NCI-H69 (cell line): ENCODE measurements around the gene AEN.

Experiments
- DNase-seq: peaks from one replicate; lab custom pipeline; 2025; lab: John Stamatoyannopoulos, UW

AEN gene

DNA sequence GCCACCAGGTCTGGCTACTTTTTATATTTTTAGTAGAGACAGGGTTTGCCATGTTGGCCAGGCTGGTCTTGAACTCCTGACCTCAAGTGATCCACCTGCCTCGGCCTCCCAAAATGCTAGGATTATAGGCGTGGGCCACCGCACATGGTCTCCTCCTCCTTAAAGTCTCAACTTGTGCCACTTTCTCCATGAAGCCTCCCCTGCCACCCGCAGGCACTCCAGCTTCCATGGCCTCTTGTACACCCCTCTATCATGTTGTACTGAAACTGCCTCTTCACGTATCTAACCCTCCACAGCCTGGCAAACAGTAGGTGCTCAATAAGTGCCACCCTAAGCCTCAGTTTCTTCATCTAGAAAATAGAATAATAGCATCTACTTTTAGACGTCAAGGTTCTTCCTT is 57.6 kb downstream of the AEN start:
- no peak for DNase-seq

DNA sequence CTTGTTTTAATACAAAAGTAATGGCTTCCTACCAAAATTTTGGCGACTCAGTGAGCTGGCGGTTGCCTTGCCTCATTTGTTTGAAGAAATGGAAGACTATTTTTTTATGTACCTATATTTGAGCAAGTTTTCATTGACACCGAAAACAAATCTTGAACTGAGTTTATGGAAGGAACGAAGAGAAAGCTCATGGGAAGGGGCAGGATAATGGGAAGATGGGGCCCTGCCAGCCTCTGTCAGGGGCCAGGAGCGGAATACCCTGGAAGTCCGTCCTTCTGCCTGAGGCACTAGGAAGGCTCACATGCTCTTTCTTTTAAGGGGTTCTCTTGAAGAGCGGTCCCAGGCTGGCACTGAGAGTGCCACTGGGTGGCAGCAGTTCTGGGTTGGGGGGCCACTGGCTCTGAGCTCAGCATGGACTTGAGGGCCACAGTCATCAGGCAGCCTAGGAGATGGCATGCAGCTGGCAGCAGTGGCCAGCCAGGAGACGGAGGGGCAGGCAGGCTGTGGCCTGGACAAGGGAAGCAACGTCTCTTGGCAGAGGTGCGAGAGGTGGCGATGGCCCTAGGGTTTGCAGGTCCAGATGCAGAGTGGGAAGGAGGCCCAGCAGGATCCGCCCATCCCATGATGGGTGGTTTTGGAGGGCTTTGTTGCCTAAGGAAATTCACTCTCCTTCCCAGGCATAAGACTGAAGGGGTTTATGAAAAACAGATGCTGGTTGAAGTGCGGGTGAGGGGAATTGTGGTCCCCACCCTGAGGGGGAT is 59.3 kb downstream of the AEN start:
- no peak for DNase-seq

DNA sequence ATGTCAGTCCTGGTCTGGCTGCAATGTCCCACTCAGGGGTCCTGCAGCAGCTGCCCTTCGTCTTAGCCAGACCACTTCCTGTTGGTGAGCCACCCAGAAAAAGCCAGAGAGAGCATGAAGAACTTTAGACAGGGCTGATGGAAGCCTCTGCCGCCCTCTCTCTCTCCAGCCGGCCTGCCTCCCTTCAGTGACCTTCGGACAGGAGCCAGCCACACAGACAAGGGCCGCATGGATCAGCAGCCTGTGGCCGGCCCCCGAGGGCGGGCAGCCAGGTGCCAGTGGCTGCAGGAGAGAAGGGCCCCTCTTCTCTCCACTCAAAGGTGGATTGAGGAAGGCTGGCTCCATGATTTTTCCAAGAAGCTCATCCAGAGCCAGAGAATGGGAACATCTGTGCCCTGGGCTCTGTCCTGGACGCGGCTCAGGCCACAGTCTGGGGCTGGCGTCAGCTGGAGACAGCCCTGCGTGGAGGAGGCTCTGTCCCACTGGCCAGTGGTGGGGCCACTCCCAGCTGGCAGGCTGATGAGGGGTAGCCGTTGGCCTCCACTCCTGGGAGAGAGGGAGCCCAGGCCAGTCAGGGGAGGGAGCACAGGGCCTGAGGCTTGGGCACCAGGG is 60.6 kb downstream of the AEN start:
- no peak for DNase-seq
